Measurements from ENCODE around the gene TMEM213.

Gene TMEM213, protein sequence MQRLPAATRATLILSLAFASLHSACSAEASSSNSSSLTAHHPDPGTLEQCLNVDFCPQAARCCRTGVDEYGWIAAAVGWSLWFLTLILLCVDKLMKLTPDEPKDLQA

DNA sequence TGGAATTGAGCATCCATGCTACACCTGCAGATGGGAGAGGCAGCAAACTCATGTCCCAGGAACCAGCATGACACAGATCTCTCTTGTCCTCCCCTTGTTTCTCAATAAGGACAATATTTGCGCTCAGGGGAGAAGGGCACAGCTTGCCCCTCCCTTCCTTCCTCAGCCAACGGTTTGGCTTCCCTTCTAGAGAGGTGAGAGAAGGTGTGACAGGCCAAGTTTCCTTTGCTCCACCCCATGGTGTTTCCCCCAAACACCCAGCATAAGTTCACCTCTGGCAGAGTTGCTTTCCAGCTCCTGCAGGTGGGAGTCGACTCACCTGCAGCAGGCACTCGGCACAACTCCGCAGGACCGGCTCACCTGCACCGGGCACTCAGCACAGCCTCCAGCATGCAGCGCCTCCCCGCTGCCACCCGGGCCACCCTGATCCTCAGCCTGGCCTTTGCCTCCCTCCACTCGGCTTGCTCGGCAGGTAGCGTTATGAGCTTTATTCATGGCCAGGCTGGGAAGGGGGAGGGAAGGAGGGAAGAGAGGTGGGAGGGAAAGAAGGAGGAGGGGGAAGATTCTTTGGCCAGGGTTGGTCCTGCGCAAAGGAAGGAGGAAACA lies at the start of gene TMEM213, which contains the start of gene ATP6V0A4:
Gene TMEM213, plus strand, starts transcription at position 280 of the 606 bp plus-strand sequence. Its CDS starts 111 bp downstream, at position 391.
Gene ATP6V0A4, minus strand, starts transcription at position 482 of the 606 bp plus-strand sequence. CDS start 26,949 bp downstream, outside the sequence.
- no peak for TF ChIP-seq Cebpa-rat (IDR thresholded peaks at IDR 0.05)
- H3K9ac ChIP-seq: no peak within 1 kb of the TSS
- no peaks in the 10 kb centered on the region for H3K36me3 ChIP-seq
- H3K4me2 ChIP-seq: no peak within 1 kb of the TSS
- no peak within 1 kb of the TSS for H3K27ac ChIP-seq
- H4K20me1 ChIP-seq: no peaks in the 10 kb centered on the region
- H3K9me3 ChIP-seq (replicated peaks in 1 of 11): no peaks in the 10 kb centered on the region; a peak in 1 of 22 replicates
- no peaks in the 10 kb centered on the region for H3K4me1 ChIP-seq
- H3K27me3 ChIP-seq: no peaks in the 10 kb centered on the region
- H3K4me3 ChIP-seq: no peak within 1 kb of the TSS

DNA sequence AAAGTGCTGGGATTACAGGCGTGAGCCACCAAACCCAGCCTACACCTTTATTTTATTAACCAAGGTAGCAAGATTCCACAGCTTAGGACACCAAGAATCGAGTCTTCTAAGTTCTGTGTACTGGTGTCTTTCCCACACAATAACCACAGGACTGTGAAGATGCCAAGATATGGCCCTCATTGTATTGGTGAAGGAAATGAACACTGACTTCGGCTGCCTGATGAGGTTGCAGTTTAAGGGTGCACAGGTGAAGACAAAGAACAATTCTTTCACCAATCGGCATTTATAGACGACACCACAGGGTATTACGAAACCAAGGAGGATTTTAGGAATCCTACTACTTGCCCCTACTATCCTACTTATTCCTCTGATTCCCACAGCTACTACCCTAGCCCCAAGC lies 49.1 kb upstream of the TMEM213 start:
- Histone ChIP-seq H3K9me3 (replicated peaks in 1 of 11) (peaks cover 0 to 7% (median 0%) of the 10 kb centered on the region in 11 experiments; a peak in 1 of 22 replicates), H4K20me1 (no peaks in the 10 kb centered on the region), H3K27me3 (no peaks in the 10 kb centered on the region), H3K9ac (no peak overlapping the region), H3K36me3 (no peaks in the 10 kb centered on the region), H3K27ac (no peak overlapping the region), H3K4me3 (no peak overlapping the region), H3K4me2 (no peak overlapping the region), H3K4me1 (peaks cover 0 to 28% (median 16%) of the 10 kb centered on the region in 10 experiments; a peak in 14 of 20 replicates)
- TF ChIP-seq Cebpa-rat (IDR thresholded peaks at IDR 0.05): 0 out of 22 replicates have a peak, but pooled peaks of 1 of the 11 experiments have one; percentile 40

DNA sequence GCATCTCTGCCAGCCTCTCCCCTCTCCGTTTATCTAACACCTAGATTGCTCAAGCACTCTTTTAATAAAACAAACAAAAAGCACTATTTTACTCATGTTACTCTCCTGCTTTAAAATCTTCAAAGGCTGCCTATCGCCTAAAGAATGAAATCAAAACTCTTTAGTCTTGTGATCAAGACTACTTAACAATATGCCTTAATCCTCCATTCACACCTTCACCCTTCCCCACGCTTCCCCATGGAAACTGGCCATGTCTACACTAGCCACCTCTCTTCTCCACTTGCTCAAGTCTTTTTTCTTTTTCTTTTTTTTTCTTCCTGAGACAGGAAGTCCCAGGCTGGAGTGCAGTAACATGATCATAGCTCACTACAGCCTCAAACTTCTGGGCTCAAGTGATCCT lies 47.8 kb upstream of the TMEM213 start:
- no peak overlapping the region for H3K9ac ChIP-seq
- no peak overlapping the region for H3K4me3 ChIP-seq
- no peaks in the 10 kb centered on the region for H3K27me3 ChIP-seq
- TF ChIP-seq Cebpa-rat (IDR thresholded peaks at IDR 0.05): no peak
- no peak overlapping the region for H3K27ac ChIP-seq
- no peak overlapping the region for H3K4me2 ChIP-seq
- H3K4me1 ChIP-seq: peaks cover 0 to 28% (median 16%) of the 10 kb centered on the region in 10 experiments; a peak in 14 of 20 replicates
- H3K36me3 ChIP-seq: no peaks in the 10 kb centered on the region
- peaks cover 0 to 7% (median 0%) of the 10 kb centered on the region in 11 experiments; a peak in 1 of 22 replicates for H3K9me3 ChIP-seq (replicated peaks in 1 of 11)
- no peaks in the 10 kb centered on the region for H4K20me1 ChIP-seq

DNA sequence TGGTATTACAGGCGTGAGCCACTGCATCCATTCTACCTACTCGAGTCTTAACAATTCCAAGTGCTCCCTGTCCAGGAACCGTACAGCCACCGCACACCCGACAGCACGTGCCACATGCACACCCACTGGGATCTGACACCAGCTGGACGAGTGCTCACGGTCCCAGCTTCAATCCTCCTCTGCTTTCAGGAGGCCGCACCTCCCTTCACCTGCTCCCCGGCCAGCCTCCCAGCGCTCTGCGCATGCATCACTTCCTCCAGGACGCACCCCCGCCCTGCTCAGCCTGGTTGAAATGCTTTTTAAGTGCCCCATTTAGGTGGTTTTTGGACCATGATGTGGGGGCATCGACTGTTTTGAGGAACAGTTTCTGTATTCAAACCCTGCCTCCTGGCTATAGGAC lies 47.3 kb upstream of the TMEM213 start:
- Histone ChIP-seq H3K9me3 (replicated peaks in 1 of 11) (peaks cover 0 to 7% (median 0%) of the 10 kb centered on the region in 11 experiments; a peak in 1 of 22 replicates), H3K36me3 (no peaks in the 10 kb centered on the region), H3K4me2 (no peak overlapping the region), H4K20me1 (no peaks in the 10 kb centered on the region), H3K27ac (no peak overlapping the region), H3K4me1 (peaks cover 0 to 28% (median 16%) of the 10 kb centered on the region in 10 experiments; a peak in 14 of 20 replicates), H3K27me3 (no peaks in the 10 kb centered on the region), H3K4me3 (no peak overlapping the region), H3K9ac (no peak overlapping the region)
- no peak for TF ChIP-seq Cebpa-rat (IDR thresholded peaks at IDR 0.05)

DNA sequence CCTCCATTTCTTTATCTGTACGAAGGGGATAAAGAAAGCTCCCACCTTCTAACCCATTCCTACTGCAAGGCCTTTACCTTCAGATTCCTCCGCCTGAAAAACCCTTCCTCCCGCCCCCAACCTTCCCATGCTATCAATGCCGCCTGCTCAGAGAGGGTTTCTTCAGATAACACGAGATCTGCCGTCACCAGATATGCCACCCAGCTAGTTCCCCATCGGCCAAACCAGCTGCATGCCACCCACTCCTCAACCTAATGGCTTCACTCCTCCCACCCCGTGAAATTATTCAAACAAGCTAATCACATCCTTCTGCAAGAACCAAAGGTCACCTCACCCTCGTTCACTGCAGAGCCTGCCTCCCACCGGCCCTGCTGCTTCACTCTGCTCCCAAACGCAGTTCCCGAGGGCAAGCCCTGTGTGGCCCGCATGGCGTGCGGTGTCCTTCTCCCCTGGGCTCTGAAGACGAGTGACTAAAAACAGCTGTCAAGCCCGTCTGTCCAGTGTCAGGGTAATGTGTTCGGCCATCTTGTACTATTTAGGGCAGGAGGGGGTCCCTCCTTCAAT lies 46.8 kb upstream of the TMEM213 start:
- H3K9ac ChIP-seq: no peak overlapping the region
- H4K20me1 ChIP-seq: no peaks in the 10 kb centered on the region
- H3K27me3 ChIP-seq: no peaks in the 10 kb centered on the region
- no peak for TF ChIP-seq Cebpa-rat (IDR thresholded peaks at IDR 0.05)
- H3K36me3 ChIP-seq: no peaks in the 10 kb centered on the region
- H3K4me1 ChIP-seq: peaks cover 0 to 28% (median 16%) of the 10 kb centered on the region in 10 experiments; a peak in 14 of 20 replicates
- no peak overlapping the region for H3K4me3 ChIP-seq
- no peak overlapping the region; a peak in 2 of 22 replicates for H3K4me2 ChIP-seq
- H3K9me3 ChIP-seq (replicated peaks in 1 of 11): peaks cover 0 to 7% (median 0%) of the 10 kb centered on the region in 11 experiments; a peak in 1 of 22 replicates
- H3K27ac ChIP-seq: peak overlapping the region in 1 of 11 experiments; percentile 61; a peak in 1 of 22 replicates

DNA sequence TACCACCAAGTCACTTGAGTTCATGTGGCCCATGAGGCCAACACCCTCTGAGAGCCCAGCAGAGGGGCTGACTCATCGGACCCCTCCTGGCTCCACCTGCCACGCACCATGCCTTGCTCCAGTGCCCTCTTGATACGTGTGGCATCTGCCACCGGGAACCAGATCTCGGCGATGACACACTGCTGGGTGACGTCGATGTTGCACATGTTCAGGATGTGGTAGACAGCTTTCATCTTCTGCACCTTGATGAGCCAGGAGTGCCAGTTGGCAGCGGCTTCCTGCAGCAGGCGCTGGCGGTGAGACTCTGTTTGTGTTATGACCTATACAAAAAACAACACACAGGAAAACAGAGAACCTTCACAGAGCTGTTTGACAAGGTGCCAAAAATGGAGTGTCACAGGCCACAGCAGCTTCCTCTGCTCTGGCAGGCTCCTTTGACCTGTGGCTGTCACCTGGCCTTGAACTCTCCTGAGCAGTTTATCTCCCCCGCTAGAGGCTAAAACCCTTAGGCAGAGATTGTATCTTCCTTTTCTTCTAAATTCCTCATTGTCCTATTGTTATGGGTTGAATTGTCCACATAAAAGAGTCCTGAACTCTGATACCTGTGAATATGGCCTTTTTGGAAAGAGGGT lies 45.2 kb upstream of the TMEM213 start:
- peak overlapping the region in 1 of 11 experiments; percentile 36; a peak in 1 of 22 replicates for H3K9ac ChIP-seq
- no peaks in the 10 kb centered on the region for H3K27me3 ChIP-seq
- H4K20me1 ChIP-seq: no peaks in the 10 kb centered on the region
- H3K9me3 ChIP-seq (replicated peaks in 1 of 11): peaks cover 0 to 7% (median 0%) of the 10 kb centered on the region in 11 experiments; a peak in 1 of 22 replicates
- H3K27ac ChIP-seq: peak overlapping the region in 4 of 11 experiments; percentile 17 to 76 (median 37); a peak in 7 of 22 replicates
- H3K4me3 ChIP-seq: no peak overlapping the region
- TF ChIP-seq Cebpa-rat (IDR thresholded peaks at IDR 0.05): no peak
- peak overlapping the region in 9 of 11 experiments; percentile 6 to 71 (median 49); a peak in 18 of 22 replicates for H3K4me2 ChIP-seq
- H3K4me1 ChIP-seq: peaks cover 0 to 28% (median 16%) of the 10 kb centered on the region in 10 experiments; a peak in 14 of 20 replicates
- H3K36me3 ChIP-seq: no peaks in the 10 kb centered on the region

DNA sequence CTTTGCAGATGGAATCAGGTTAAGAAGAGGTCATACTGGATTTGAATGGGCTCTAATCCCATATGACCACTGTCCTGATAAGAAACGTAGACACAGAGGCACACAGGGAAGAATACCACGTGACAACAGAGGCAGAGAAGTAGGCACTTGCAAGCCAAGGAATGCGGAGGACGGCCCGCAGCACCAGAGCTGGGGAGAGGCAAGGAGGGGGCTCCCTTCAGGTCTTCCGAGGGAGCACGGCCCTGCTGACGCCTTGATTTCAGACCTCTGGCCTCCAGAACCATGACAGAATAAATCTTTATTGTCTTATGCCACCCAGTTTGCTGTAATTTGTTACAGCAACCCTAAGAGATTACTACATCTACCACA lies 44.7 kb upstream of the TMEM213 start:
- no peak overlapping the region for H3K4me3 ChIP-seq
- no peaks in the 10 kb centered on the region for H3K27me3 ChIP-seq
- no peaks in the 10 kb centered on the region for H3K36me3 ChIP-seq
- no peaks in the 10 kb centered on the region for H4K20me1 ChIP-seq
- peaks cover 0 to 7% (median 0%) of the 10 kb centered on the region in 11 experiments; a peak in 1 of 22 replicates for H3K9me3 ChIP-seq (replicated peaks in 1 of 11)
- peaks cover 0 to 28% (median 16%) of the 10 kb centered on the region in 10 experiments; a peak in 14 of 20 replicates for H3K4me1 ChIP-seq
- H3K4me2 ChIP-seq: peak overlapping the region in 5 of 11 experiments; percentile 44 to 71 (median 54); a peak in 7 of 22 replicates
- TF ChIP-seq Cebpa-rat (IDR thresholded peaks at IDR 0.05): no peak
- peak overlapping the region in 1 of 11 experiments; percentile 36; a peak in 1 of 22 replicates for H3K9ac ChIP-seq
- peak overlapping the region in 3 of 11 experiments; percentile 34 to 76 (median 40); a peak in 6 of 22 replicates for H3K27ac ChIP-seq

DNA sequence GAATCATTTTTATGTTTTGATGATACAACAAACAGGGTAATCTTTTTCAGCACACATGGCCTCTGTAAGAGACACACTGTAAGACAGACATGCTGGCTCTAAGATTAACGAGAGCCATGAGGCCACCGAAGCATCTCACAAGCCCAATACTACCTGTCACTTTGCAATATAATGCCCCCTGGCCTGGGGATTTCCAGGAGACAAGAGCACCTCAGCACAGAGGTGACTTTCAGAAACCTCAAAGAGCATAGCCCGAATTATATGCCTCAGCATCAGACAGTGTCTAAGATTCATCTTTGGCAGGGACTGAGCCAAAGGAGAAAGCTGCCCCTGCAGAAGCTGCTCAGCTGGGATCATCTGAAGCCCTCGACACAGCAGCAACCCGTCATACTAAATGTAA lies 44.2 kb upstream of the TMEM213 start:
- no peak overlapping the region for H3K9ac ChIP-seq
- no peak for TF ChIP-seq Cebpa-rat (IDR thresholded peaks at IDR 0.05)
- no peaks in the 10 kb centered on the region for H4K20me1 ChIP-seq
- H3K4me2 ChIP-seq: no peak overlapping the region; a peak in 2 of 22 replicates
- H3K27me3 ChIP-seq: no peaks in the 10 kb centered on the region
- peak overlapping the region in 1 of 11 experiments; percentile 76; a peak in 2 of 22 replicates for H3K27ac ChIP-seq
- no peak overlapping the region for H3K4me3 ChIP-seq
- H3K36me3 ChIP-seq: no peaks in the 10 kb centered on the region
- peaks cover 0 to 28% (median 16%) of the 10 kb centered on the region in 10 experiments; a peak in 14 of 20 replicates for H3K4me1 ChIP-seq
- H3K9me3 ChIP-seq (replicated peaks in 1 of 11): peaks cover 0 to 7% (median 0%) of the 10 kb centered on the region in 11 experiments; a peak in 1 of 22 replicates

Measured in BLaER1 treated with 17β-estradiol and CSF1 and Interleukin-3, amounts not matched to agents 10 nM and 100 nM (cell line).